ENCODE data around the gene PPP1R8. TPM values are rescaled to one million over a fixed set of nuclear protein-coding genes. Genes with fewer than 3 reads are reported as not detected.
"Not testable (repeated sequence)": the region's sequence is repeated elsewhere in the genome, so short reads cannot be mapped to it uniquely, and the experiment has no call there.

The PPP1R8 gene
- total RNA-seq, 2 experiments from 2014 or later = 57.3 to 72.4 TPM

- no peaks in the 10 kb centered on the region for H3K79me2 ChIP-seq (ENCODE audit: insufficient read depth, low read depth, low read length)
- no peaks in the 10 kb centered on the region for H3K9me2 ChIP-seq (ENCODE audit: insufficient read depth, low read length)
- intact Hi-C loops (cut with micrococcal nuclease; ENCODE audit: unreplicated experiment) = no loop called here
- no TSS peak for BruUV-seq (replicated peaks)
- H2AFZ ChIP-seq (ENCODE audit: low read length) = peak overlapping the region; percentile 90
- no peak for TF ChIP-seq CTCF (conservative IDR thresholded peaks at IDR 0.05; ENCODE audit: low read length)
- no peak for TF ChIP-seq EZH2phosphoT487 (IDR thresholded peaks at IDR 0.05; ENCODE audit: borderline replicate concordance, low read depth, low read length)
- no peaks in the 10 kb centered on the region for H3K9me3 ChIP-seq (ENCODE audit: low read length)
- H3K4me2 ChIP-seq (ENCODE audit: low read length) = peak overlapping the region; percentile 82
- peak; percentile 78 for DNase-seq (ENCODE audit: low spot score)
- no peaks in the 10 kb centered on the region for H3K36me3 ChIP-seq (ENCODE audit: insufficient read depth, low read length)
- CTCF ChIA-PET (ENCODE audit: unreplicated experiment) = no interaction called here
- H3K4me3 ChIP-seq (ENCODE audit: low read depth, low read length, poor library complexity, severe bottlenecking) = peak overlapping the region; percentile 52
- H3K4me1 ChIP-seq (ENCODE audit: insufficient read depth, low read length, poor library complexity, severe bottlenecking) = peaks cover 49% of the 10 kb centered on the region
- H4K20me1 ChIP-seq (ENCODE audit: insufficient read depth, low read length) = no peaks in the 10 kb centered on the region
- H3K27ac ChIP-seq (ENCODE audit: low read depth, low read length, poor library complexity, severe bottlenecking) = peak overlapping the region; percentile 66
- POLR2A ChIA-PET = interaction anchor here (0.5 to 0.6 kb wide), 4 partner anchors 22 to 273 kb away, joined by 3 to 7 read pairs (median 4); no protein-coding TSS in a partner anchor
Measured at GRCh38 chr1:27868932-27869718, 38.5 kb downstream of the PPP1R8 start.

- ChIA-PET CTCF (ENCODE audit: unreplicated experiment) (no interaction called here), POLR2A (interaction anchor here (0.5 to 0.6 kb wide), 3 partner anchors 22 to 273 kb away, joined by 3 to 7 read pairs (median 4); no protein-coding TSS in a partner anchor)
- Histone ChIP-seq H3K36me3 (ENCODE audit: insufficient read depth, low read length) (no peaks in the 10 kb centered on the region), H3K9me2 (ENCODE audit: insufficient read depth, low read length) (no peaks in the 10 kb centered on the region), H4K20me1 (ENCODE audit: insufficient read depth, low read length) (no peaks in the 10 kb centered on the region), H3K9me3 (ENCODE audit: low read length) (no peaks in the 10 kb centered on the region), H3K4me1 (ENCODE audit: insufficient read depth, low read length, poor library complexity, severe bottlenecking) (peaks cover 50% of the 10 kb centered on the region), H3K4me2 (ENCODE audit: low read length) (peak overlapping the region; percentile 82), H3K27ac (ENCODE audit: low read depth, low read length, poor library complexity, severe bottlenecking) (peak overlapping the region; percentile 66), H3K79me2 (ENCODE audit: insufficient read depth, low read depth, low read length) (no peaks in the 10 kb centered on the region), H3K4me3 (ENCODE audit: low read depth, low read length, poor library complexity, severe bottlenecking) (peak overlapping the region; percentile 52), H2AFZ (ENCODE audit: low read length) (peak overlapping the region; percentile 90)
- no TSS peak for BruUV-seq (replicated peaks)
- TF ChIP-seq CTCF (conservative IDR thresholded peaks at IDR 0.05; ENCODE audit: low read length) (no peak), EZH2phosphoT487 (IDR thresholded peaks at IDR 0.05; ENCODE audit: borderline replicate concordance, low read depth, low read length) (no peak)
- intact Hi-C loops (cut with micrococcal nuclease; ENCODE audit: unreplicated experiment) = loop anchor here (10.0 kb wide), 1 partner anchor 205 kb away; no protein-coding TSS in a partner anchor
- DNase-seq (ENCODE audit: low spot score) = no peak
Measured at GRCh38 chr1:27869719-27870085, 39.1 kb downstream of the PPP1R8 start.

DNA sequence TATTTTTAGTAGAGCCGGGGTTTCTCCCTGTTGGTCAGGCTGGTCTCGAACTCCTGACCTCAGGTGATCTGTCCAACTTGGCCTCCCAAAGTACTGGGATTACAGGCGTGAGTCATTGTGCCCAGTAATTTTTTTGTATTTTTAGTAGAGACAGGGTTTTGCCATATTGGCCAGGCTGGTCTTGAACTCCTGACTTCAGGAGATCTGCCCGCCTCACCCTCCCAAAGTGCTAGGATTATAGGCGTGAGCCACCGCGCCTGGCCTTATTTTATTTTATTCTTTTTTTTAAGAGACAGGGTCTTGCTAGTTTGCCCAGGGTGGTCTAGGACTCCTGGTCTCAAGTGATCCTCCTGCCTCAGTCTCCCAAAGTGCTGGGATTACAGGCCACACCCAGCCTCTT, 40.5 kb downstream of the PPP1R8 start:
- H4K20me1 ChIP-seq (ENCODE audit: insufficient read depth, low read length); POLR2A ChIA-PET; H3K79me2 ChIP-seq (ENCODE audit: insufficient read depth, low read depth, low read length); H3K4me3 ChIP-seq (ENCODE audit: low read depth, low read length, poor library complexity, severe bottlenecking); DNase-seq (ENCODE audit: low spot score); BruUV-seq (replicated peaks); H3K9me3 ChIP-seq (ENCODE audit: low read length); H3K4me2 ChIP-seq (ENCODE audit: low read length); CTCF ChIA-PET (ENCODE audit: unreplicated experiment); H3K36me3 ChIP-seq (ENCODE audit: insufficient read depth, low read length); H2AFZ ChIP-seq (ENCODE audit: low read length); H3K9me2 ChIP-seq (ENCODE audit: insufficient read depth, low read length); H3K27ac ChIP-seq (ENCODE audit: low read depth, low read length, poor library complexity, severe bottlenecking): not testable (repeated sequence)
- H3K4me1 ChIP-seq (ENCODE audit: insufficient read depth, low read length, poor library complexity, severe bottlenecking) = peaks cover 63% of the 10 kb centered on the region
- intact Hi-C loops (cut with micrococcal nuclease; ENCODE audit: unreplicated experiment) = loop anchor here (10.0 kb wide), 1 partner anchor 204 kb away; no protein-coding TSS in a partner anchor
